GM21529 (cell line): ENCODE results near the gene SELE.

Experiments
- ATAC-seq: cut with Tn5 transposase; IDR thresholded peaks from one replicate; pipeline ENCODE4 v1.9.1; 2021; ENCODE audit not compliant: unreplicated experiment

Gene SELE, protein sequence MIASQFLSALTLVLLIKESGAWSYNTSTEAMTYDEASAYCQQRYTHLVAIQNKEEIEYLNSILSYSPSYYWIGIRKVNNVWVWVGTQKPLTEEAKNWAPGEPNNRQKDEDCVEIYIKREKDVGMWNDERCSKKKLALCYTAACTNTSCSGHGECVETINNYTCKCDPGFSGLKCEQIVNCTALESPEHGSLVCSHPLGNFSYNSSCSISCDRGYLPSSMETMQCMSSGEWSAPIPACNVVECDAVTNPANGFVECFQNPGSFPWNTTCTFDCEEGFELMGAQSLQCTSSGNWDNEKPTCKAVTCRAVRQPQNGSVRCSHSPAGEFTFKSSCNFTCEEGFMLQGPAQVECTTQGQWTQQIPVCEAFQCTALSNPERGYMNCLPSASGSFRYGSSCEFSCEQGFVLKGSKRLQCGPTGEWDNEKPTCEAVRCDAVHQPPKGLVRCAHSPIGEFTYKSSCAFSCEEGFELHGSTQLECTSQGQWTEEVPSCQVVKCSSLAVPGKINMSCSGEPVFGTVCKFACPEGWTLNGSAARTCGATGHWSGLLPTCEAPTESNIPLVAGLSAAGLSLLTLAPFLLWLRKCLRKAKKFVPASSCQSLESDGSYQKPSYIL

DNA sequence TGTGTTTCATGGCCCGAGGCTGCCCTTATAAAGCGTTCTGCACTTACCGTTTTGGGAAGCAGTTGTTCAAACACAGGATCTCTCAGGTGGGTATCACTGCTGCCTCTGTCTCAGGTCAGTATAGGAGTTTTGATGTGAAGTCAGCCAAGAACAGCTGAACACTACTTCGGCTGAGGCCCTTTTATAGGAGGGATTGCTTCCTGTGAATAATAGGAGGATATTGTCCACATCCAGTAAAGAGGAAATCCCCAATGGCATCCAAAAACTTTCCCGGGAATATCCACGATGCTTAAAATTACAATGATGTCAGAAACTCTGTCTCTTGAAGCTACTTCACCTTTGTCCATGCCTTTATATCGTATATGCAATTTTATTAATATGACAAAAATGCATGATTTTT lies at the start of gene SELE:
SELE (minus strand) TSS at position 156 of the 400 bp plus-strand sequence. CDS start 467 bp downstream, outside the sequence.
- ATAC-seq = no peak

DNA sequence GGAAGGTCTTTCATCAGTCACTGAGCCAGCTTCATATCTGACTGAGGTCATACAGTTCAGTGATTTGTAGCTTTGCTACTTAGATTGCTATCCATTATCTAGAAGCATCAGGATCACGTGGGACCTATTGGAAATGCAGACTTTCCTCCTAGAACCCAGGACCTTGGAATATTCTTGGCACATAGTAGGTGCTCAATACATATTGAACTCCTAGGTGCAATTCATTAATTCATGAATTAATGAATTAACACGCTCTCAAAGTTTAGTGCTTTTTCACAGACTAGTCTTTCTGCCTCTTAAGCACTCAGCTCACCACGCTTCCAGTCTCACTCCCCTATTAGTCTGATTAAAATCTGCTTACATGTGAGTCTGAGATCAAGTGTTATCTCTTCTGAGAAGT lies 48.7 kb upstream of the SELE start:
- no peak for ATAC-seq

DNA sequence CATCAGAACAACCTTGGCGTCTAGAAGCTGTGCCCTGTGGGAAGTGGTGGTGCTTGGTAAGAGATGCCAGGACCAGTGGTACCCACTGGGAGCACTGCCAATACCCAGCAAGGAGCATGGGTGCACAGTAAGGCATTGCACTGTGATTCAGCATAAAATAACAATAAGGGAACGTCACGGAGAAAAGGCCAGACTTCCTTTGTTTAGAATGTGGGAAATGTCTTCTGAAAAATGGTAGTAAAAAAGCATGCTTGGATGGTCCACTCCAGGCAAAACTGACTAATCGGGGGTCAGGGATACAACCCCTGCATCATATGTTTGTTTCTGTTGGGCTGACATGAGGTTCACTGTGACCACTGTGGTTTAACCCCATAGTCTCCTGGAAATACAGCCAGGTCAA lies 46.1 kb upstream of the SELE start:
- ATAC-seq = no peak

DNA sequence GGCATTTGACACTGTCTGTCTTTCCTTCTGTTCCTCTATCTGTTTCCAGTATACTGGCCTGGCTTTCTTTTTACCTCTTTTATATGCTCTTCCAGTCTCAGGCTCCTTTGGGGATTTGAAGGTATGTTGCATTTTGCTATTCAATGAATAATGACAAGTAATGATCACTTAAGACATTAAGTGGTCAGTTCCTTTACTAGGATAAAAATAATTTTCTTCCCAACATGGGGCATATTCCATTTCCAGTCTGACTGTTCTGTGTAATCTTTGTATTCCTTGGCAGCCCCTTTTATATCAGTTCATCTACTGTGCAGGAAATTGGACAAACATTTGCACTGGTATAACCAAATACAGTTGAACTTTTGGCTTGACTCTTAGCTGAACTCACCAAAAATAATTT lies 45.3 kb upstream of the SELE start:
- no peak for ATAC-seq

DNA sequence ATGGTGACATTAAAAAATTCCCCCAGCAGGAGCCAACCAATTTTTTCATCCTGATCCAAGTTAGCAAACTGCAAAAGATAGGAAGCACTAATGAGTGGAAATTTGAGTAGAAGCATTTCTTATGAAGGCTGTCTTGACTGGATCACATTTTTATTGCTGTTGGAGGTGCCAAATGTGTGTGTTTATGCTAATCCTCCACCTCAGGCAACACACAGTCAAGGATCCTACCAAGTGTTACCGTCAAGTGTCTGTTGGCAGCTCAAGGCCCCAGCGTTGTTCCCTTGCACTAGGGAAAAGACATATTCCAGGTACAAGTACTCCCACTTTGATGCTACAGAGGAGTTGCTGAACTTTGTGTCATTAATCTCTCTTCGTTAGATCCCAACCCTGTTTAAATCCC lies 42.6 kb upstream of the SELE start:
- ATAC-seq = no peak

DNA sequence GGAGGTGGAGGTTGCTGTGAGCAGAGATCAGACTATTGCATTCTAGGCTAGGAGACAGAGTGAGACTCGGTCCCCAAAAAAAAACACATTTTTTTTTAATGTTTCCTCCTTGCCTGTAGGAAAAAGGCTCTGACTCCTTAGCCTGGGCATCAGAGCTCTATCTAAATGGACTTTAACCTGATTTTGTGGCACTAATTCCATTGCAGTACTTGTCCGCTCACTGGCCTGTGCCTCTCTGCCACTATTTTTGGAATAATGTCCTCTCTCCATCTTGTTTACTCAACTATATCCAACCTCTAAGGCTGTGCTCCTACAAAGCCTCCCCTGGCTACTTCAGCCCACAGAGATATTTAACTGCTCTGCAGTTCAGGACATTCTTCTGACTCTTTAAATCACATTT lies 34.3 kb upstream of the SELE start:
- no peak for ATAC-seq

DNA sequence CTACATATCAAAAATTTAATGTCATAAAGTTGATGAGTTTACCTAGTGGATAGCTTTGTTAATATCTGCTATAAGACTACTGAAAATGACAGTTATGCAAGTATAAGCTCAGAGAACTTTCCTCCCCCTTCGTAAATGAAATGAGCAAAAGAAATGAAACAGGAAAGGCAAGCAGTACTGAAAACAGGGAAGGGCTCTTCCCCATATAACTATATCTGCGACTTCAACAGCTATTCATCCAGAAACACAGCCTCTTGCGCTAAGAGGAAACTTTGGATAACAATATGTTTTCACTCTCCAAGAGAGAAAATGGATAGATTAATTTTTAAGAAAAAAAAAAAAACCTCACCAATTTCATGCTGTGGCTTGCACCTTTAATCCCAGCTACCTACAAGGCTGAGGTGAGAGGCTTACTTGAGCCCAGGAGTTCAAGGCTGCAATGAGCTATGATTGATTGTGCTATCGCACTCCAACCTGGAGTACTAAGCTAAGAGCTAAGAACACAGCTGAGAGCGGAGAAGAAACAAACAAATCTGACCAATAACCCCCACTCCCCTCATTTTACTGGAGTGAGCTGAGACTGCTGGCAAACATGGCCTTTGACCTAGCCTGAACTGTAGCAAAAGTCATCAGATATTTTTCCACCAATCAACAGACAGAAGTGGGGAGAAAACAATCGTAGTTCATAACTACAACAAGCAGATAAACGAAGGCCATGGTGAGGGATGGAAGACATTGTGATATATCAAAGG lies 31.9 kb upstream of the SELE start:
- ATAC-seq = no peak

DNA sequence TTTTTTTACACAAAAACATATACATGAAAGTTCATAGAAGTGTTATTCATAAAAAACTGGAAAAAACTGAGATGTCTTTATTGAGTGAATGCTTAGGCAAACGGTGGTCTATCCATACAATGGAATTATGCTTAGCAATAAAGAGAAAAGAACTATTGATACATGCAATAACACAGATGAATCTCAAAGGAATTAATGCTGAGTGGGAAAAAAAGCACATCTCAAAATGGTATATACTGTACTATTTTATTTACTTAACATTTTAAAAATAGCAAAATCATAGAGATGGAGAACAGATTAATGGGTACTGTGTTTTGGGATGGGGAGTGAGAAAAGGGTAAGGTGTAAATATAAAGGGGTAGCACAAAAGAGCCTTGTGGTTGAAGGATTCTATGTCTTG lies 31.0 kb upstream of the SELE start:
- ATAC-seq = no peak

DNA sequence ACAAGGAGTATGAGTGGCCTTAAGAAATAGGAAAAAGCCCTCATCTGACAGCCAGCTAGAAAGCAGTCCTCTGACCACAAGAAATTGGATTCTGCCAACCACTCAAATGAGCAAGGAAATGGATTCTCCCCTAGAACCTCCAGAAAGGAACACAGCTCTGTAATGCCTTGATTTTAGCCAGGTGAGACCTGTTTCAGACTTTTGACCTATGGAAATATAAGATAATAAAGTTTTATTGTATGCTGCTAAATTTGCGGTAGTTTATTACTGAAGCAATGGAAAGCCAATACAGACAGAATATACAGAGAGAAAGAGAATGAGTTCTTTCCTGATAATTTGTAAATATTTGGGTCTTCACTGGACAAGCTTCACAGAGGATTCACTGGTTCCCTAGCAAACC lies 28.8 kb upstream of the SELE start:
- ATAC-seq = no peak

DNA sequence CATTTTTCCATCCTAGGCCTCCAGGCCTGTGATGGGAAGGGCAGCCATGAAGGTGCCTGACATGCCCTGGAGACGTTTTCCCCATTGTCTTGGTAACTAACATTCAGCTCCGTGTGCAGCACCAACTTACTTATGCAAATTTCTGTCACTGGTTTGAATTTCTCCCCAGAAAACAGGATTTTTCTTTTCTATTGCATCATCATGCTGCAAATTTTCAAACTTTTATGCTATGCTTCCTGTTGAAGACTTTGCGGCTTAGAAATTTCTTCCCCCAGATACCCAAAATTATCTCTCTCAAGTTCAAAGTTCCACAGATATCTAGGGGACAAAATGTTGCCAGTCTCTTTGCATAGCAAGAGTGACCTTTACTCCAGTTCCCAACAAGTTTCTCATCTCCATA lies 25.2 kb upstream of the SELE start:
- ATAC-seq = no peak

DNA sequence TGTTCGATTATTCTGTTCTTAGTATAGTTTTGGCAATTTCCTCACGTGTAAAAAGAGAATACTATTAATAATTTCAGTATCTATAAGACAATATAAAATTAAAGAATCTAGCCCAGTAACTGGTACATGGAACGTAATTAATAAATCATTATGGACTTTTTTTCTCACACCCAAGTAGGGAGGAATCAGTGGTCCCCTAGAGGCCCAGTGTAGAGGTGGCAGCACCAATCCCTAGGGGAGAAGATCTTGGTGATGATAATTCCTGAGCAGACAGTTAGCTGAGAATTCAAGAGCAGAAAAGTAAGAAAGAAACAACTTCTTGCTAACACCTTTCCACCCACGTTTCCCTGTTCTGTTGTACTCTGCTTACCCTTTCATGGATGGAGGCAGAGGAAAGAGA lies 19.7 kb upstream of the SELE start:
- no peak for ATAC-seq

DNA sequence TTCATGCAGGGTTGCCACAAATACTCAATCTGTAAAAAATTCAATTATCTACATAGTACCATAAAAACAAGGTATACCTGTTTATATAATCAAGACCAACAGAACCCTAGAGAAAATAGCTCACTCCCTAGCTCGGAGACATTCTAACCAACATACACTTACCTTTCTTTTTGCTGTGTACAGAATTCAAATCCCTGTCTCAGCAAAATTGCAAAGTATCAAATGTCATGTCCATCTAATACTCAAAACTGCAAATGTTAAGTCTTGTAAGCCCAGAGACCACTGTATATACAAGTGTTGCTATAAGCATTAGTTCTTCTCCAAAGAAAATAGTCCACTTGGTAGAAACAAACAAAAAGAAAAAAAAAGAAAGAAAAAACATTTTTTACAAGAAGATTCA lies 16.2 kb upstream of the SELE start:
- no peak for ATAC-seq

DNA sequence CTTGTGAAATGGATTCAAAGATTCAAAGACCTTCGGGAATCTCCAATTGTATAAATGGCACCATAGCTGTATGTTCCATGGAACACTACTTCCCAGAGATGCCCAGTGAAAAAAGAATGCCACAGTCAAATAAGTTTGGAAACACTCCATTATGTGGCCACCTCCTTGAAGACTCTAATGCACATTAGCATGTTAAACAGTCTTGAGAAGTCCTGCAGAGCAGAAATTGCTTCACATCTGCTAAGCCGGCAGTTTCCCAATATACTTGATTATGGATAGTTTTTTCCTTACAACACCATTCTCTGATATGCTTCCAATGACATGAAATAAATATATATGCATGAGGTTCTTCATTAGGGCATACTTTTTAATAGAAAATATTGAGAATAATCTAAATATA lies 12.7 kb upstream of the SELE start:
- no peak for ATAC-seq

DNA sequence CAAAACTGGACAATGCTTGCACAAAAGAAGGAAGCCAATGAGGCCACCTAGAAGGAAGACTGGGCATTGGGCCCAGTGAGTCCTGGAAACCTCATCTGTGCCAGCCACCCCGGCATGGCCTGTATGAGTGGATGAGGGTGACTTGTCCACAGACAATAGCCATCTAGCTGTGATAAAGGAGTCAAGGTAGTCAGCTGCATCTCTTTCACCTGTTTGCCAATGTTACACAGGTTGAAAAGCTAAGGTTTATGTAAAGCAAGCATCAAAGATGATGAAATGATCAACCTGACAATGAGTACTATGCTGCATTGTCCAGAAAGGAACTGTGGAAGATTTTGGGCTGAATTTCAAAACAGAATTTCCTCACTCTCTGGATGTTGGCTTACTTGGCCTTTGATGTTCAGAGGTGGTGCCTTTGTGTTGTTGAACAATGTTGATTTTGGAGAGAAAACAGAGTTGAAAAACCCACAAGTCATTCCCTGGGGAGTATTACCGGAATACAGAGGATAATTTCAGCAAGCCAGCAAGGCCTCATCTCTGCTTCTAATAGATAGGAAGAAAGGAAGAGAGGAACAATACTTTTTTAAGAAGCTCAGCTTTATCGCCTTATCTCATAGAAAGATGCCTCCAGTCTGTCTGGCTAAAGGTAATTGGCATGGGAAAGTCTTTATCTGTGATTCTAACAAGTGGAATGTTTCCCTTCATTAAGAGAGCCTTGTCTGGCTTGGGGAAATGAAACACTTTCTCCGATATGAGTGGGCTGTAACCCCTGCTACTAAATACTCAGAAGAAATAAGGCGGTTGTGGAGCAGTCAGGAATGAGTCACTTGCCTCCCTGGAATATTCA lies 11.4 kb upstream of the SELE start:
- no peak for ATAC-seq

DNA sequence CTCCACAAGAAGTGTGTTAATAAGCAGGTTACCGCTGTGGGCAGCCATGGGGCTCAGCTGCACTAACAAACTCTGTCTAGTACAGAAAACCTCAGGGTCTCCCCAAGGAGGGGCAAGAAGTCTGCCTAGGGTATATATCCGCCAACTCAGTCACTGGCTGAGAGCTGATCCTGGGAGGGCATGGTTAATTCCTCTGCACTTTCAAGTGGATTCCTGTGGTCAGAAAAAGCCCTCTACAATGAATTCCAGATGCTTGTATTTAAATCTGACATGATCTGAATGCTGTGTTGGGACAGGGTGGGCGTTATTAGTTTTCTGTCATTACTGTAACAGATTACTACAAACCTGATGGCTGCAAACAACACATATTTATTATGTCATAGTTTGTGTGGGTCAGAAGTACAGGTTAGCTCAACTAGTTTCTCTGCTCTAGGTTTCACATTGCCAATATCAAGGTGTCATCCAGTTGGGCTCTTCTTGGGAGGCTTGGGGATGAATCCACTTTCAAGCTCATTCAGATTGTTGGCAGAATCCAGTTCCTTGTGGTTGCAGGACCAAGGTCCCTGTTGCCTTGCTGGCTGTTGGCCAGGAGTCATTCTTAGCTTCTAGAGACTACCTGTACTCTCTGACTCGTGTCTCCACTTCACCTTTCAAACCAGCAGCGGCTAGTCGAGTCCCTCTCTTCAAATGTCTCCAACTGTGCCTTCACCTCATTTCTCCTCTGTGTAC lies 8.0 kb upstream of the SELE start:
- ATAC-seq = no peak

DNA sequence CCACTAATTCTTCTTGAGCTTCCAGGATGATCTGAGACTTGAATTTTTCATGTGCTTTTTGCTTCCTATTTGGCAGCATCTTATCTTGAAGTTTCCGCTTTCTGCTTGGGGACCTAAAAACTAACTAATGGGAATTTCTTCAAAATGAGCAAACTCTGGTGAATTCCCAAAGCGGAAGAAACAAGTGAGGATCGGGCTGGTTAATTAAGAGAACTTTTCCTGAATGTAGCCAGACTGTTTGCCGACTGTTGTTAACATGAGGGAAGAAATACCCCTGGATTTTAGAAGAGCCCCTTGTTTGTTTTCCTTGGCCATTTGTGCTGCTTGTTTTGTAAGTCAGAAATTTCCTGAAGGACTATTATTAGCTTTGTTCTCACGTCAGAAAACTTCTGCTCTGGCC lies 6.1 kb upstream of the SELE start:
- ATAC-seq = no peak

DNA sequence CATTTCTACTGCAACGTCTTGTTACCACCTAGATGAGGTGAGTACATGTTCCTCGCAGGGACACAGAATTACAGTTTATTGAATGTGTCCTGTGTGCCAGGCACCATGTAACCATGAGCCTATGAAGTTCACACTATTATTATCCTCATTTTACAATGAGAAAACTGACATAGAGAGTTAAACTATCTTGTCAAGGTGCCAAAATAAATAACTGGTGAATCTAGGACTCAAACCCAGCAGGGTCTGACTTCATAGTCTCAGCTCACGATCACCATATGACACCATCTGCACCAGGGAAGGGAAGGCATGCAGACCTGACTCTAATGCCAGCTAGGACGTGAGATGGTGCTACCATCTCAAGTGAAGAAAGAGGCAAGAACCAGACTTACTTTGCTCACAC lies 2.4 kb downstream of the SELE start:
- ATAC-seq = no peak

DNA sequence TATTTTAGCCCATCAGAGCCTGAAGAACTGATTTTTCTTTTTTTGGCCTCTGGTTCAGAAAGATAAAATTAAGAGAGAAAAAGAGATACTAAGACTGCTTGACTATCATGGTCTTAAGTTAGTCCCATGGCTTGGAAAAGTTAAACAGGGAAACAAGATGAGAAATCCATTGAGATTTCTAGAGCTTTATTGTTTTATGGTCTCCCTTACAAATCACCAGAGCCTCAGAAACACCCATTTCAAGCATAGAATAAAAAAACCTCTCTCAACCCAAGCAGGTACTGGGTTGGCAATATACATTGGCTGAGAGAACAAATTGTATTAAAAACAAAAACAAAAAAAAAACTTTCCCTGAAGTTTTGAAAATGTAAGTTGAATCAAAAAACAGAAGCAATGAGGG lies 3.9 kb downstream of the SELE start:
- ATAC-seq = no peak

DNA sequence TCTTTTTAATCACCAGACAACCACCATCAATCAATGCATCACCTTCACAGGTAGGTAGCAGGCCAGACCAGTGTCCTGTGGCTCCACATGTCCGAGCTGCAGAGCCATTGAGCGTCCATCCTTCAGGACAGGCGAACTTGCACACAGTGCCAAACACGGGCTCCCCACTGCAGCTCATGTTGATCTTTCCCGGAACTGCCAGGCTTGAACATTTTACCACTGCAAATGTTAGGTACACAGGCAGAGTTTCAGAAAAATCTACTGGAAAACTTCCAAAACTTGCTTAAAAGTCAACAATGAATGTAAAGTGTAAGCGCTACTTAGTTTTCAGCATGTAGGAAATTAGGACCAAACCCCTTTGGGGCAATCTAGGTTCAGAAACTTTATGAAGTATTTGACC lies 6.6 kb downstream of the SELE start:
- no peak for ATAC-seq

DNA sequence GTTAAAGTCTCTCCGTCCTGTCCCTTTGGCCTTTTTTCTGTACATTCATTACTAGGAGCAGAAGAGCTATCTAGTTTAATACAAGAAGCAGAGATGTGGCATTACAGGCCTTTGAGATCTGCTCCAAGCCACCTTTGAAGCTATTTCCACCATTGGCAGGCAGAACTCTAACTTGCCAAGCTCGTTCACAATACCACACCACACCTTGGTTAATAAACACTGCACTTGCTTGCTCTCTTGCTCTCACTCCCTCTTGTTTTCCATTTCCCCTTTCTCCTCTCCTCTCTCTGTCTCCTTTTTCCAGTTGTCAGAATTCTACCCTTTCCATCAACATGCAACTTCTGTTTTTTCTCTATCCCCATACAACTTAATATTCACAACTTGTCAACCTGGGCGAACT lies 7.0 kb downstream of the SELE start:
- no peak for ATAC-seq

DNA sequence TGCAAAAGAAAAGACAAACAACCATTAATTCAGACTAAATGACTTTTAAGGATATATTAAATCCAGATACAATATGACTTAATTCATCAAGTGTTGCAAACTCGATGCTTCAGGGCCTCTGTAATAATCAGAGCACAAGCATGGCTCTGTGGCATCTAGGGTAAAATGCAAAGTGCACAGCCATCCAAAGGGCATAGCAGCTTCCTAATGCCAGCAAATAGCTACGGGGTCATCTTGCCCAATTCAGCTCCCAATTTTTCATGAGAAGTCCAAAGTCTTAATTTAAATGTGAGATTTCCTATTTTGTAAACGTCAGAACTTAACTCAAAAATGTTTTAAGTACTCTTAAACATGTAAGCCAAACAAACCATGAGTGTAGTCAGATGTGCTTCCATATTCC lies 7.9 kb downstream of the SELE start:
- no peak for ATAC-seq
